SKM-1 (cell line): ENCODE data around the gene TMEM82.

Experiments
- DNase-seq: peaks from one replicate; lab custom pipeline; 2025; ENCODE audit not compliant: unreplicated experiment; lab: John Stamatoyannopoulos, UW

Gene TMEM82

GRCh38 chr1:15755646-15756040 lies 13.3 kb downstream of the TMEM82 start:
- DNase-seq = no peak

- no peak for DNase-seq
Observed at GRCh38 chr1:15756143-15757015, 14.1 kb downstream of the TMEM82 start.

GRCh38 chr1:15757016-15757543 lies 14.8 kb downstream of the TMEM82 start:
- no peak for DNase-seq

DNA sequence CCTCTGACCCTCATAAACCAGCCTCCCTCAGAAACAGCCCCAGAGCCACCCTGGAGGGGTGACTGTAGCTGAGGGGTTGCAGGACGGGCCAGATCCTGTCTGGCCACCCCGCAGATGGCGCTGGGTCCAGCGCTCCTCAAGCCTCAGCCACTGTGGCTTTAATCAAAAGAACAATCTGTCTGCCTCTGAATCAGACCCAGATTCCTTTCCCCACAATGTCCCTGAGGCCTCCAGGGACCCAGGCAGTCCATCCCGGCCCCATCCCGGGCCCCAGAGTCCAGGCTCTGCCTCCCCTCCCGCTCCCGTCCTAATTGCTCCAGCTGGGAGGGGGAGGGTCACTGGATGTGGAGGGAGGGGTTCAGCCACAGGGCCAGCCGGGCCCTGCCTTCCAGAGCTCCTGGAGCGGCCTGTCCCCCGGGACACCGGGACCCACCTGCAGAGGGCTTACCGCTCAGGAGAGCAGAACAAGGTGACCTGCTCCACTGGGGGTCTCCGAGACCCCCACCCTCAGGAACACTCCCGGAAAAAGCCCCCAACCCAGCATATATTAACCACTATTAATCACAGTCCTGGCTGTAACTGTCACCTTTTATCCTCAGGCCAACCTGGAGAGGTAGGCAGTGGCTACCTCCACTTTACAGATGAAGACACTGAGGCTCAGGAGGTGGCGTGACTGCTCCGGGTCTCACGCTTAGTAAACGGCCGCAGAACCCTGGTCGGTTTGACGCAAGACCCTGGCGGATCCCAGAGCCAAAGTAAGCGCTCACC lies 15.5 kb downstream of the TMEM82 start:
- DNase-seq = no peak

GRCh38 chr1:15758343-15758931 lies 16.1 kb downstream of the TMEM82 start, which contains the start of gene FBLIM1:
Gene FBLIM1, plus strand, starts transcription at chr1:15758795. Its CDS starts 6,189 bp downstream, at chr1:15764984.
- no peak for DNase-seq

- DNase-seq = no peak
Observed at GRCh38 chr1:15758953-15759661, 16.8 kb downstream of the TMEM82 start.

DNA sequence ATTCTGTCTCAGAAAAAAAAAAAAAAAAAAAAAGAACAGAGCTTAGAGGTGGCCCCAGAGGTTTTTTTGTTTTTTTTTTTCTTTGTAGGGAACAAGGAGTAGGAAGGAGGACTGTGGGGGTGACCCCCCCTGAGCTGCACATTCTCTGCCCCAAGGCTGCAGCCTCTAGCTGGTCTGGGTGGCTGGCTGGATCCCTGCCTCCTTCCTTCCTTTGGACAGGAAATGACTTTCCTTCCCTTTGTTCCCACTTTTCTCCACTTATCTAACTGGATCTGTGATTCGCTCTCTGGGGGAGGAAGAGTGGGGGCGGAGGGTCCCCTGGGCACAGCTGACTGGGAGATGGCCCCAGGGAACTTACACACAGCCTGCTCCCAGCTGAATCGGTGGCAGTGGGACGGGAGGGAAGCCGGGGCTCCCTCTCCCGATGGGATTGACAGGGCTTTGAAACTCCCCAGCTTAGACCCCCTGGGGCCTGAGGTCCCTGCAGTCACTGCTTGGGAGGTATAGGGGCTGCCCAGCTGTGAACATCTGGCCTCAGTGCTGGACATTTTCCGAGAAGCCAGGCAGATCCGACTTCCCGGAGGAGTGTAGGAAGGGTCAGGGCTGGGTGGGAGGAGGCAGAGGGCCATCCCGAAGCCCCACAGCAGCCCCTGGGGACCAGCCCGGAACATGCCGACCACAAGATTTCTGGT lies 18.4 kb downstream of the TMEM82 start:
- no peak for DNase-seq

GRCh38 chr1:15761366-15762128 lies 19.2 kb downstream of the TMEM82 start:
- no peak for DNase-seq

- DNase-seq = no peak
Observed at GRCh38 chr1:15762546-15762945, 20.2 kb downstream of the TMEM82 start.

DNA sequence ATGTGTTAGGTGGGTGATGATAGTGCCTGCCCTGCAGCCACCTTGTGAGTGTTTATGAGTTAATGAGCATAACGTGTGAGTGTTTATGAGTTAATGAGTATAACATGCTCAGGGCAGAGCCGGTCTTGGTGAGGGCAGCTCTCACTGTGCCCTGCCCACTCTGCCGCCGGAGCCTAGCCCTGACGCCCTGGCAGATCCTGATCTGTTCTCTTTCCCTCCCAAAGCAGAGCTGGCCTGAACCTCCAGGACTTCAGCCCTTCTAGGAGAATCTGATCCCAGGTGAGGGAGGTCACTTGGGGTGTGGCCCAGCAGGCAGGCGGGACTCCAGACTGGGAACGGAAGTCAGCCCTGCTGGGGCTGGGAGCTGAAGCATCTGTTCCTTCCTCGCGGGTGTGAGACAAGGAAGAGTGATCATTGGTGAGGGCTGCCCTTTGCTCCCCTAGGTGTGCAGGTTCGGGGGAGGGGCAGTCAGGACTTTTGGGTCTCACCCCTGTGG lies 22.0 kb downstream of the TMEM82 start:
- DNase-seq = no peak

GRCh38 chr1:15764890-15765289 lies 22.6 kb downstream of the TMEM82 start:
- DNase-seq = no peak

DNA sequence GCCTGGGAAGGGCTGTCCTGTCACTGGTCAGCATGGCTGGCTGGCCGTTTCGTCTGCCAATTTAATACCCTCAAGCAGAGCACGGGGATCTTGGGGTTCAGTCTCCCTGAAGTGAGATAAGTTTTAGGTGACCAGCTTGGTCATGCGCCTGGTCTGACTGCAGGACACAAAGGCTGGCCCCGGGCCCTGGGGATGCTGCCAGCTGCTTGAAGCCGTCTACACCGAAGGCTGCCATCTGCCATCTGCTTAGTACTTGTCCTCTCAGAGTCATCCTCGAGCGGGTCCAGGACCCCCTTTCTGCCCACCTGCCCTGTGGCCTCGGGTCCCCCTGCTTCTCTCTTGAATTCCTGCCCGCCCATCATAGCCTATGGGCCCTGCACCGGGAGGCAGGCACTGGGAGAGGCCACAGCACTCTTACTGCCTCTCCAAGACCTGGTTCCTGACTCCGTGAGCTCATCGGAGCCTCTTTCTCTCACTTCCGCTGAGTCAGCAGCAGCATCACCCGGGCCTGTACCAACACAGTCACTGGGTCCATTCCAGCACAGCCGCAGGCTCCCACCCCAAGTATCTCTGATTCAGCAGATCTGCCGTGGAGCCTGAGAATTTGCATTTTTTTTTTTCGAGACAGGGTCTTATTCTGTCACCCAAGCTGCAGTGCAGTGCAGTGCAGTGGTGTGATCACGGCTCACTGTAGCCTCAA lies 23.3 kb downstream of the TMEM82 start:
- no peak for DNase-seq

DNA sequence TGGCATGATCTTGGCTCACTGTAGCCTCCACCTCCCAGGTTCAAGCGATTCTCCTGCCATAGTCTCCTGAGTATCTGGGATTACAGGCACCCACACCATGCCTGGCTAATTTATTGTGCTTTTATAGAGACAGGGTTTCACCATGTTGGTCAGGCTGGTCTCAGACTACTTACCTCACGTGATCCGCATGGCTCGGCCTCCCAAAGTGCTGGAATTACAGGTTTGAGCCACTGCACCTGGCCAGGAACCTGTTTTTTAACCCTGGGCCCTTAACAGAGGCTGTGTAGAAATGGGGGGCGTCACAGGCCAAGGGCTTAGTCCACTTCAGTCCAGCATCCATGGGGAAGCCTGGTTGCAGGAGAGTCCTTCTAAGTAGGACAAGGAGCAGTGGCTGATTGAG lies 25.6 kb downstream of the TMEM82 start:
- DNase-seq = no peak

- no peak for DNase-seq
Observed at GRCh38 chr1:15768388-15768787, 26.1 kb downstream of the TMEM82 start.

- no peak for DNase-seq
Observed at GRCh38 chr1:15770313-15770962, 28.1 kb downstream of the TMEM82 start.

DNA sequence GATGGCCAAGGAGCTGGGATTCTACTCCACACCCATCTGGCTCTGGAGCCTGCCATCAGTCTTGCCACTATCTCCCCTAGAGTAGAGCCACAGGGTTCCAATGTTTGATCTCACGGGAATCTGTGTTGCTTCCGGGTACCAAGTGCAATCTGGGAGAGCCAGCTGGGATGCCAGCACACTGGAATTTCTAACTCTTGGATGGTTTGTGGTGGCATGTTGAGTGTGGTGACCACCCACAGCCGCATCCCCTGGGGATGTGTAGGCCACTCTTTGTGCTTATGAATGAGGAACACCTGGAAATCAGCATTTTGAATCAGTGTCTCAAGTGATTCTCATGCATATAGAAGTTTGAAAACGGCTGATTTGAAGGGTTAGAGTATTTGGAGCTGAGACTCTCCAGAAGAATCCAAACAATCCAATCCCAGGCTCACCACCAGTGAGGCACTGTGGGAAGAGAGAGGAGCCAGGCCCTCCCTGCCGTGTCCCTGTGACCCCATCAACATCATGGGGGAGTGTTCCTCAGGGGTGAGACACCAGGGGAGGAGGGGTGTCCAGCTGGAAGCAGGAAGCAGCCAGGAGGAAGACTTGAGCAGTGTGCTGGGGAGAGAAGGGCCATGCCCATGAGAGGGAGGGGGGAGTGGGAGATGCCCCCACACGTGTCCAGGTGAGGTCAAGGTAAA lies 29.7 kb downstream of the TMEM82 start:
- DNase-seq = no peak

DNA sequence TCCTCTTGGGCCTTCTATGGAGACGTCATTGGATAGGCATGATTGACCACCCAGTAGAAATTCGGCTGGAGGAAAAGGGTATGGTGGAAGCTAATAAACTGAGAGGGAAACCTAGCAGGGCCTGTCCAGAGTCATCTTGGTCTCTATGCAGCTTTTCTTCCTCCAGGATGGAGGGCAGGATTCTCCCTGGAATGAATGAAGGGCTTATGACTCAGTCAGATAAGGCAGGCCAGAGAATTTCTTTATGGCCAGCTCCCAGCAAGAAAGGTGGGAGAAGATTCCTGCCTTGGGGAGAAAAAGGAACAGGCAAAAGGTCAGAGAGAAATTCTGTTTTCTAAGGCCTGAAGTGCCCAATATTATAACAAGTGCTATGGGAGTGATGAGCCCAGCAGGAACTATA lies 33.4 kb downstream of the TMEM82 start:
- no peak for DNase-seq
